GM20000 (cell line): Measurements from ENCODE around the gene AKAP1.

Source experiments
- DNase-seq: peaks from one replicate; pipeline ENCODE4 v3.0.0; 2012; ENCODE audit warnings: low spot score
- TF ChIP-seq, protein P1 (sequence below): IDR thresholded peaks from 2 replicates; pipeline ENCODE4 v1.5.1; 2012; ENCODE audit warnings: mild to moderate bottlenecking, control low read depth; ENCODE audit errors: extremely low read depth, missing control alignments

Gene AKAP1, protein sequence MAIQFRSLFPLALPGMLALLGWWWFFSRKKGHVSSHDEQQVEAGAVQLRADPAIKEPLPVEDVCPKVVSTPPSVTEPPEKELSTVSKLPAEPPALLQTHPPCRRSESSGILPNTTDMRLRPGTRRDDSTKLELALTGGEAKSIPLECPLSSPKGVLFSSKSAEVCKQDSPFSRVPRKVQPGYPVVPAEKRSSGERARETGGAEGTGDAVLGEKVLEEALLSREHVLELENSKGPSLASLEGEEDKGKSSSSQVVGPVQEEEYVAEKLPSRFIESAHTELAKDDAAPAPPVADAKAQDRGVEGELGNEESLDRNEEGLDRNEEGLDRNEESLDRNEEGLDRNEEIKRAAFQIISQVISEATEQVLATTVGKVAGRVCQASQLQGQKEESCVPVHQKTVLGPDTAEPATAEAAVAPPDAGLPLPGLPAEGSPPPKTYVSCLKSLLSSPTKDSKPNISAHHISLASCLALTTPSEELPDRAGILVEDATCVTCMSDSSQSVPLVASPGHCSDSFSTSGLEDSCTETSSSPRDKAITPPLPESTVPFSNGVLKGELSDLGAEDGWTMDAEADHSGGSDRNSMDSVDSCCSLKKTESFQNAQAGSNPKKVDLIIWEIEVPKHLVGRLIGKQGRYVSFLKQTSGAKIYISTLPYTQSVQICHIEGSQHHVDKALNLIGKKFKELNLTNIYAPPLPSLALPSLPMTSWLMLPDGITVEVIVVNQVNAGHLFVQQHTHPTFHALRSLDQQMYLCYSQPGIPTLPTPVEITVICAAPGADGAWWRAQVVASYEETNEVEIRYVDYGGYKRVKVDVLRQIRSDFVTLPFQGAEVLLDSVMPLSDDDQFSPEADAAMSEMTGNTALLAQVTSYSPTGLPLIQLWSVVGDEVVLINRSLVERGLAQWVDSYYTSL

DNA sequence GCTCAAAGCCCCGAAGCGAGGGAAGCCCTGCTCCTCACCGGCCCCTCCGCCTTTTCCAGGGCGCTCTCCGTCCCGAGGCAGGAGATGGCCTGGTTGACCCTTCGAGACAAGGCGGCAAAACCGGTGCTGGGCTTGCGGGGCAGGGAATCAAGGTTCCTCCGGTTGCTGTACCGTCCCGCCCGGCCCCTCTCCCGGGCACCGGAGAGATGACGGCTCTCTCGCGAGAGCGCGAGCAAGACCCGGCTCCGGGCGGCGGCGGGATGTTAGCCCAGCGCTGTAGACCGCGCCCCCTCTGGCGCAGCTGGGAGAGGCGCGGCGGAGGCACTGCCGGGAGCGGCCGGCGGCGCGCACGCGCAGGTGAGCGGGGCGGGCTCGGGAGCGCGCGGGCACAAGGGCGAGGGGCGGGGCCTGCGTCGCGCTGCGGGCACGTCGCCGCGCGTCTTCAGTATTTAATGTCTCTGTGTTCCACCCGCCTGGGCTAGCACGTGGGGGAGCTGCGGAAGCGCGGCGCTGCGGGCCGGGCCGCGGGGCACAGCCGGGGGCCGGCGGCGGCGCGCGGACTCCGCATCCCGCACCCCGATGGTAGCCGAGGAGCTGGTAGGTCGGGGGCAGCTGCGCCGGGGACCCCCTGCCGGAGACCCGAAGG, at the start of gene AKAP1:
AKAP1 (plus strand) TSS at position 445 of the 646 bp plus-strand sequence. CDS start 20,219 bp downstream, outside the sequence.
- TF ChIP-seq, protein P1, sequence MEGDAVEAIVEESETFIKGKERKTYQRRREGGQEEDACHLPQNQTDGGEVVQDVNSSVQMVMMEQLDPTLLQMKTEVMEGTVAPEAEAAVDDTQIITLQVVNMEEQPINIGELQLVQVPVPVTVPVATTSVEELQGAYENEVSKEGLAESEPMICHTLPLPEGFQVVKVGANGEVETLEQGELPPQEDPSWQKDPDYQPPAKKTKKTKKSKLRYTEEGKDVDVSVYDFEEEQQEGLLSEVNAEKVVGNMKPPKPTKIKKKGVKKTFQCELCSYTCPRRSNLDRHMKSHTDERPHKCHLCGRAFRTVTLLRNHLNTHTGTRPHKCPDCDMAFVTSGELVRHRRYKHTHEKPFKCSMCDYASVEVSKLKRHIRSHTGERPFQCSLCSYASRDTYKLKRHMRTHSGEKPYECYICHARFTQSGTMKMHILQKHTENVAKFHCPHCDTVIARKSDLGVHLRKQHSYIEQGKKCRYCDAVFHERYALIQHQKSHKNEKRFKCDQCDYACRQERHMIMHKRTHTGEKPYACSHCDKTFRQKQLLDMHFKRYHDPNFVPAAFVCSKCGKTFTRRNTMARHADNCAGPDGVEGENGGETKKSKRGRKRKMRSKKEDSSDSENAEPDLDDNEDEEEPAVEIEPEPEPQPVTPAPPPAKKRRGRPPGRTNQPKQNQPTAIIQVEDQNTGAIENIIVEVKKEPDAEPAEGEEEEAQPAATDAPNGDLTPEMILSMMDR: peak; percentile 43

DNA sequence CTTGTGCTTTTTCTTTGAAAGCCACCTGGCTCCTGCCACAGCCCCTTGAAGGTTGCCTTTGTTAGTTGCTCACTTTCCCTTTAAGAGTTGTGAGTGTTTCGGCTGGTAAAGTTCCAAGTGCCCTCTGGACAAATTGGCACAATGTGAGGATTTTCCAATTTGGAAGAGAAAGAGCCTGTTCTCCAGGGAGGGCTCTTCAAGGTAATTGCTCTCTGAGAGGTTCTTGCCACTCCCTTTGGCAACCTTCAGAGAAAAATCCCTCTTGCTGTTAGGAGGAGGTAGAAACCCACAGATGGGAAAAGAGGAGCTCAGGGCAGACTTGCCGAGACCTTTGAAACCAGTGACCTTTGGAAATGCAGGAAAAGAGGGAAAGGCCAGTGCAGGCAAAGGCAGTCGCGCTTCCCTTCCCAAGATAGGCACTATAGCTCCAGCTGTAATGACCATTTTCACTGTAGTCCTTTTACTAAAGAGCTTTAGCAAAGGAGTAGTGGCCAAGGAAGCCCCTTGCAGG, 49.0 kb upstream of the AKAP1 start:
- TF ChIP-seq, protein P1: no peak
- DNase-seq: no peak

More for the DNA sequence above, at the start of gene AKAP1:
- peak; percentile 99 for DNase-seq

DNA sequence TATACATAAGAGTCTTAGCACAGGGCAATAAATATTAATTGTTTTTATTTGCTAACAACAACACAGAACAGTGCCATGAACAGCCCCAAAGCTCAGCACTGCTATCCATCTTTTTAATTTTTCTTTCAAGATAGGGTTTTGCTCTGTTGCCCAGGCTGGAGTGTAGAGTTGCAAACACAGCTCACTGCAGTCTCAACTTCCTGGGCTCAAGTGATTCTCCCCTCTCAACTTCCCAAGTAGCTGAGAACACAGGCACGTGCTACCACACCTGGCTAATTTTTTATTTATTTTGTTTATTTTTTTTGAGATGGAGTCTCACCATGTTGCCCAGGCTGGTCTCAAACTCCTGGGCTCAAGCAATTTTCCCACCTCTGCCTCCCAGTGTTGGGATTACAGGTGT, 47.6 kb upstream of the AKAP1 start:
- no peak for DNase-seq

DNA sequence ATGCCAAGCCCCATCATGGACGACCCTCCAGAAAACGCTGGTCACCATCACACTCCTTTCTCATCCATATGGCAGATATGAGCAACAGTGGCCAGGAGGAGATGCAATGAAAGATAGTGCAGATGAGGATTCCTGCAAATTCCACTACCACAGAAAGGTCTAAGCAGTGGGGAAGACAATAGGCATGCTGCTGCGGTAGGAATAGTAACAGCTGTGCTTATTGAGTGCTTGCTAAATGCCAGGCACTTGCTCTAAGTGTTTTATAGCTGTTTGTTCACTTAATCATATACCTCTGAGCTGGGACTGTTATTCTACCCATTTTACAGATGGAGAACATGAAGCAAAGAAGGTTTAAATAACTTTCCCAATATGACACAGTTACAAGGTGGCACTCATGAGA, 46.6 kb upstream of the AKAP1 start:
- no peak for DNase-seq
- TF ChIP-seq, protein P1: no peak

More for the DNA sequence above, 47.6 kb upstream of the AKAP1 start:
- TF ChIP-seq, protein P1: no peak

GRCh38 chr17:57040571-57040970, 44.5 kb upstream of the AKAP1 start:
- TF ChIP-seq, protein P1: no peak

DNA sequence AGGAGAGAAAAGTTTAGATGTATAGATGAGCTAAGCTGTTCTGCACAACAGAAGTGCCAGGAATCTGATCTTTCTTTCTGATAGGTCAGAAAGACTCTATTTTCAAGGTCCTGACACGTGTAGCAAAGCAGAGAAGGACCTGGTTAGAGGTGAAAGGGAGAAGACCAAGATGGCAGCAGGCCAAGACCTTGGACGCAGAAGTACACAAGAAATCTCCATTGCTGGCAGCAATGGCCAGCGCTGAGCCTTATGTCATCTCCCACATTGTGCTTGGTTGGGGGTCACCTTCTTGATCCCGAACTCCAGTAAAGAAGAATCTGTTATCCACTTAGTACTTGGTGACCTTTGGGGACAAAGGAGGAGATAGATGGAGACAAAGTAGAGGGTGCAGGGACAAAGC, 41.8 kb upstream of the AKAP1 start:
- TF ChIP-seq, protein P1: no peak
- no peak for DNase-seq

More at GRCh38 chr17:57040571-57040970, 44.5 kb upstream of the AKAP1 start:
- no peak for DNase-seq
